Fibroblast of pulmonary artery (primary cell): ENCODE results near the gene ZNF629.

Experiments
- DNase-seq: peaks from one replicate; pipeline ENCODE4 v3.0.0-alpha.2; 2010; ENCODE audit warnings: low read depth
- H3K4me3 ChIP-seq: replicated peaks from 2 replicates; pipeline ENCODE4 v1.5.1; 2011; ENCODE audit warnings: low read depth, mild to moderate bottlenecking, control low read depth, low read length, moderate library complexity
- TF ChIP-seq, protein P1 (sequence below): IDR thresholded peaks from 2 replicates; pipeline ENCODE4 v1.5.1; 2011; ENCODE audit warnings: mild to moderate bottlenecking, control low read depth, low read length, inconsistent platforms; ENCODE audit errors: missing control alignments

ZNF629 gene

DNA sequence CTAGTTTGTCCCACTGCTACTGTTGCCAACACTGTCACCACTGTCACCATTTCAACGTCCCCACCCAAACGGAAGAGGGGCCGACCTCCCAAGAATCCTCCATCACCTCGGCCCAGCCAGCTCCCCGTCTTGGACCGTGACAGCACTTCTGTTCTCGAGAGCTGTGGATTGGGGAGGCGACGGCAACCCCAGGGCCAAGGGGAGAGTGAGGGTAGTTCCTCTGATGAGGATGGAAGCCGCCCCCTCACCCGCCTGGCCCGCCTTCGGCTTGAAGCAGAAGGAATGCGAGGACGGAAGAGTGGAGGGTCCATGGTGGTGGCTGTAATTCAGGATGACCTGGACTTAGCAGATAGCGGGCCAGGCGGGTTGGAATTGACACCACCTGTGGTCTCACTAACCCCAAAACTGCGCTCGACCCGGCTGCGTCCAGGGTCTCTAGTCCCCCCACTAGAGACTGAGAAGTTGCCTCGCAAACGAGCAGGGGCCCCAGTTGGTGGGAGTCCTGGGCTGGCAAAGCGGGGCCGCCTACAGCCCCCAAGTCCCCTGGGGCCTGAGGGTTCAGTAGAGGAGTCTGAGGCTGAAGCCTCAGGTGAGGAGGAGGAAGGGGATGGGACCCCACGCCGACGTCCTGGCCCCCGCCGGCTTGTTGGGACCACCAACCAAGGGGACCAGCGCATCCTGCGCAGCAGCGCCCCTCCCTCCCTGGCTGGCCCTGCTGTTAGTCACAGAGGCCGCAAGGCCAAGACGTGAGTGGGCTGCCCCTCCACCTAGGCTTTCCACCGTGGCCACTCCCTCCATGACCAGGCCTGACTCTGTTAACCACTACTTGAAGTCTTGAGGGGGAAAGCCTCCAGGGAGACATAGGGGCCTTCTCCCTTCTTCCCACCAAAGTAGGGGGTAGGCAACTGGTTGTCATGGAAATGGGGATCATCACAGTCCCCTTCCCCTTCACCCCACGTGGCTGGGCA is 47.7 kb downstream of the ZNF629 start:
- no peak overlapping the region for H3K4me3 ChIP-seq
- DNase-seq = no peak
- TF ChIP-seq, protein P1, sequence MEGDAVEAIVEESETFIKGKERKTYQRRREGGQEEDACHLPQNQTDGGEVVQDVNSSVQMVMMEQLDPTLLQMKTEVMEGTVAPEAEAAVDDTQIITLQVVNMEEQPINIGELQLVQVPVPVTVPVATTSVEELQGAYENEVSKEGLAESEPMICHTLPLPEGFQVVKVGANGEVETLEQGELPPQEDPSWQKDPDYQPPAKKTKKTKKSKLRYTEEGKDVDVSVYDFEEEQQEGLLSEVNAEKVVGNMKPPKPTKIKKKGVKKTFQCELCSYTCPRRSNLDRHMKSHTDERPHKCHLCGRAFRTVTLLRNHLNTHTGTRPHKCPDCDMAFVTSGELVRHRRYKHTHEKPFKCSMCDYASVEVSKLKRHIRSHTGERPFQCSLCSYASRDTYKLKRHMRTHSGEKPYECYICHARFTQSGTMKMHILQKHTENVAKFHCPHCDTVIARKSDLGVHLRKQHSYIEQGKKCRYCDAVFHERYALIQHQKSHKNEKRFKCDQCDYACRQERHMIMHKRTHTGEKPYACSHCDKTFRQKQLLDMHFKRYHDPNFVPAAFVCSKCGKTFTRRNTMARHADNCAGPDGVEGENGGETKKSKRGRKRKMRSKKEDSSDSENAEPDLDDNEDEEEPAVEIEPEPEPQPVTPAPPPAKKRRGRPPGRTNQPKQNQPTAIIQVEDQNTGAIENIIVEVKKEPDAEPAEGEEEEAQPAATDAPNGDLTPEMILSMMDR = no peak

DNA sequence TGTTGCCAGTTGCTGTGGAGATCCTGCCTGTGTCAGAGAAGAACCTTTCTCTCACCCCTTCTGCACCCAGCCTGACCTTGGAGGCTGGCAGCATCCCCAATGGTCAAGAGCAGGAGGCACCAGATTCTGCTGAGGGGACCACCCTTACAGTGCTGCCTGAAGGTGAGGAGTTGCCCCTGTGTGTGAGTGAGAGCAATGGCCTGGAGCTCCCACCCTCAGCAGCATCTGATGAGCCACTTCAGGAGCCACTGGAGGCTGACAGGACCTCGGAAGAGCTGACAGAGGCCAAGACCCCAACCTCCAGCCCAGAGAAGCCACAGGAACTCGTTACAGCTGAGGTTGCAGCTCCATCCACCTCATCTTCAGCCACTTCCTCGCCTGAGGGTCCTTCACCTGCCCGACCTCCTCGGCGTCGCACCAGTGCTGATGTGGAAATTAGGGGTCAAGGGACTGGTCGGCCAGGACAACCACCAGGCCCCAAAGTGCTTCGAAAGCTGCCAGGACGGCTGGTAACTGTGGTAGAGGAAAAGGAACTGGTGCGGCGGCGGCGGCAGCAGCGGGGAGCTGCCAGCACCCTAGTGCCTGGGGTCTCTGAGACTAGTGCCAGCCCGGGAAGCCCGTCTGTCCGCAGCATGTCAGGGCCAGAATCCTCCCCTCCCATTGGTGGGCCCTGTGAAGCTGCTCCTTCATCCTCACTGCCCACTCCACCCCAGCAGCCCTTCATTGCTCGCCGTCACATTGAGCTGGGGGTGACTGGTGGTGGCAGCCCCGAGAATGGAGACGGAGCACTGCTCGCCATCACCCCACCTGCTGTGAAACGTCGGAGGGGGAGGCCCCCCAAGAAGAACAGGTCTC is 49.0 kb downstream of the ZNF629 start:
- DNase-seq = no peak
- TF ChIP-seq, protein P1 = no peak
- no peak overlapping the region for H3K4me3 ChIP-seq

DNA sequence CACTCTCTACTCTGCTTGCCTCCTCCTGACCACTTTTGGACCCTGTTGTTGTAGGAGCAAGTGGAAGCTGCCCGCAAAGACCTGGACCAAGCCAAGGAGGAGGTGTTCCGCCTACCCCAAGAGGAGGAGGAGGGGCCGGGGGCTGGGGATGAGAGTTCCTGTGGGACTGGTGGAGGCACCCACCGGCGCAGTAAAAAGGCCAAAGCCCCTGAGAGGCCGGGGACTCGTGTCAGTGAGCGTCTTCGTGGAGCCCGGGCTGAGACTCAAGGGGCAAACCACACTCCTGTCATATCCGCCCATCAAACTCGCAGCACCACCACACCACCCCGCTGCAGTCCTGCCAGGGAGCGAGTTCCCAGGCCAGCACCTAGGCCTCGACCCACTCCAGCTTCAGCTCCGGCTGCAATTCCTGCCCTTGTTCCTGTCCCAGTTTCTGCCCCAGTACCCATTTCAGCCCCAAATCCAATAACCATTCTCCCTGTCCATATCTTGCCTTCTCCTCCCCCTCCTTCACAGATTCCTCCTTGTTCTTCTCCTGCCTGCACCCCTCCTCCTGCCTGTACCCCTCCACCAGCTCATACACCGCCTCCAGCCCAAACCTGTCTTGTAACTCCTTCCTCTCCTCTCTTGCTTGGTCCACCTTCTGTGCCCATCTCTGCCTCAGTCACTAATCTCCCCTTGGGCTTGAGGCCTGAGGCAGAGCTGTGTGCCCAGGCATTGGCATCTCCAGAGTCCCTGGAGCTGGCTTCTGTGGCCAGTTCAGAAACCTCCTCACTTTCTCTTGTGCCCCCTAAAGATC is 49.8 kb downstream of the ZNF629 start:
- H3K4me3 ChIP-seq = no peak overlapping the region
- no peak for DNase-seq
- TF ChIP-seq, protein P1 = no peak

DNA sequence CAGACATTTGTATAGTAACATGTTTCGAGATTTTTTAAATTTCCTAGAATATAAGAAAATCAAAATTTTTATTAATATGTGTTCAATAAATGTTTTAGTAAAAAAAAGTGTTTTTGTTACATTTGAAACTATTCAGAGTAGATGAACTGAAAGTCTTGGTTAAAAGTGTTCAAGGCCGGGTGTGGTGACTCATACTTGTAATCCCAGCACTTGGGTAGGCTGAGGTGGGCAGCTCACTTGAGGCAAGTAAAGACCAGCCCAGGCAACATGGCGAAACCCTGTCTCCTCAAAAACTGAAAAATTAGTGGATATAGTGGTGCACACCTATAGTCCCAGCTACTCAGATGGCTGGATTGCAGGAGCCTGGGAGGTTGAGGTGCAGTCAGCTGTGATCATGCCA is 55.6 kb downstream of the ZNF629 start:
- H3K4me3 ChIP-seq = no peak overlapping the region
- no peak for DNase-seq
- TF ChIP-seq, protein P1 = no peak

DNA sequence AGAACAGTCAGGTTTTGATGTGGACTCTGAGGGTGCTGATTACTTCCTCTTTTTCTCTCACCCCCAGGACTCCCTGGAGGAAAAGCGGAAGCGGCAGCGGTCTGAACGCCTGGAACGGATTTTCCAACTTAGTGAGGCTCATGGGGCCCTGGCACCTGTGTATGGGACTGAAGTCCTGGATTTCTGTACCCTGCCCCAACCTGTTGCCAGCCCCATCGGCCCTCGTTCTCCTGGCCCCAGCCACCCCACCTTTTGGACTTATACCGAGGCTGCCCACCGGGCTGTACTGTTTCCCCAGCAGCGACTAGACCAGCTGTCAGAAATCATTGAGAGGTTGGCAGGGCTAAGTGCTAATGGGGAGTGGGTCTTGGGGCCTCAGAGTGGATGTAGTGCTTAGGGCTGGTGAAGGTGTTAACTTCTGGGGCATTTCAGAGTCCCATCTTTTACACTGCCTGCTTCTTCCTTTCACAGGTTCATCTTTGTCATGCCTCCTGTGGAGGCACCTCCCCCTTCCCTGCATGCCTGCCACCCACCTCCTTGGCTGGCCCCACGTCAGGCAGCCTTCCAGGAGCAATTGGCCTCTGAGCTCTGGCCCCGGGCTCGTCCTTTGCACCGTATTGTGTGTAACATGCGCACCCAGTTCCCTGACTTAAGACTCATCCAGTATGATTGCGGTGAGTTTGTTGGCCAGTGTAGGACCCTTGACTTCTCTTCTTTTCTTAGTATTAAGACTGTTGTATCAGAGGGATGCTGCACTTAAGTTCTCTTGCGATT is 57.9 kb downstream of the ZNF629 start:
- H3K4me3 ChIP-seq = no peak overlapping the region
- TF ChIP-seq, protein P1 = no peak
- DNase-seq = no peak
